Breast epithelium (tissue), 4 donors: ENCODE data around the gene CST1. TPM values are rescaled to one million over a fixed set of nuclear protein-coding genes. Genes with fewer than 3 reads are reported as not detected.
"Not testable (repeated sequence)": the region's sequence is repeated elsewhere in the genome, so short reads cannot be mapped to it uniquely, and the experiment has no call there.

Experiments used
- DNase-seq, 2 donors: peaks; one replicate each; pipeline ENCODE4 v3.0.0-alpha.2; 2019; ENCODE audit warnings: low spot score in 2 of 2
- H3K27ac ChIP-seq, 2 donors: fragments of 200-600 bp; sonication (generic) in 1 of 2; one replicate each; pipeline ENCODE4 v1.5.1; 2016 to 2019; ENCODE audit warnings: mild to moderate bottlenecking in 1 of 2
- H3K27me3 ChIP-seq, 2 donors: fragments of 200-600 bp; sonication (generic) in 1 of 2; one replicate each; pipeline versions ENCODE4 v1.5.1 to v1.6.0; 2017 to 2019; ENCODE audit warnings: control low read depth in 1 of 2, mild to moderate bottlenecking in 1 of 2
- H3K36me3 ChIP-seq: fragments of 200-600 bp; one replicate; pipeline ENCODE4 v1.5.1; 2019
- H3K4me1 ChIP-seq, 2 donors: fragments of 200-600 bp; sonication (generic); one replicate each; pipeline ENCODE4 v1.5.1; 2016 to 2019; ENCODE audit warnings: control low read depth in 1 of 2
- H3K4me3 ChIP-seq, 3 donors: fragments of 200-600 bp; sonication (generic); 1 replicate in 2 of 3; 2 replicates in 1 of 3; pipeline ENCODE4 v1.5.1; 2016 to 2019; ENCODE audit warnings: mild to moderate bottlenecking in 3 of 3, moderate library complexity in 2 of 3
- H3K9me3 ChIP-seq, 2 donors: fragments of 200-600 bp; sonication (generic) in 1 of 2; one replicate each; pipeline ENCODE4 v1.5.1; 2016 to 2019; ENCODE audit warnings: control low read depth in 1 of 2
- POLR2A ChIP-seq: fragments of 450-650 bp; IDR thresholded peaks from one replicate; pipeline ENCODE4 v1.6.1; 2016; ENCODE audit warnings: antibody characterized with exemption, mild to moderate bottlenecking, moderate library complexity
- POLR2AphosphoS5 ChIP-seq, 3 donors: sonication (generic); formaldehyde crosslinking; IDR thresholded peaks; one replicate each; pipeline ENCODE4 v1.6.1; 2017; ENCODE audit warnings: antibody characterized with exemption in 3 of 3
- intact Hi-C: fragments of 100-400 bp; cut with DNase I; formaldehyde crosslinking; loops from one replicate; pipeline ENCODE4 v1.15.1; 2023; ENCODE audit warnings: low total_unique reads
- total RNA-seq, 3 donors: library from RNA; depleted of rRNA; stranded (reverse); fragments of >200 nt; gene quantifications; one replicate each; pipeline ENCODE4 v1.1.0, GENCODE V29; 2016
- TF ChIP-seq, protein P1 (sequence below), 3 donors: fragments of 450-650 bp; IDR thresholded peaks; one replicate each; pipeline ENCODE4 v1.5.1; 2016 to 2017; ENCODE audit warnings: antibody characterized with exemption in 3 of 3, mild to moderate bottlenecking in 3 of 3, moderate library complexity in 3 of 3

The CST1 gene
- total RNA-seq, 3 donors from 2014 or later, result not detected

DNA sequence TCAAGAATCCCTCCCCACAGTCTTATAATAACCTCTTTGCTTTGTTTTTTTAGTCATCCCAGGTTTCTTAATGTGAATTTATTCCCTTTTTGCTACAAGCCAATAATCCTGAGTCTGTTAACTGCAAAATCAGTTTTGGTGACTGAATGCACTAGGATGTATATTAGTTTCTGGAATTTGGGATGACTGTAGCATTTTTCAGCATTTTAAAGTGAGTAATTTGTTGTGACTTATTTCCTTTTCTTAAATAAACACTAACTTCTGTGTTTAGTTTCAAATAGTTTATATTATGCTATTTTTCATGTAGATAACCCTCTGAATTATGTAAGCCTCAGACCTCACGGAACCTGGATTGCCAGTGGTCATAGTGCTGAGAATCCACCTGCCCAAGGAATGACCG is 5.5 kb downstream of the CST1 start:
- H3K4me1 ChIP-seq, result no peaks in the 10 kb centered on the region
- H3K9me3 ChIP-seq, result no peaks in the 10 kb centered on the region
- no peaks in the 10 kb centered on the region for H3K36me3 ChIP-seq
- no peak overlapping the region for H3K4me3 ChIP-seq
- intact Hi-C loops, result no loop called here
- TF ChIP-seq, protein P1, sequence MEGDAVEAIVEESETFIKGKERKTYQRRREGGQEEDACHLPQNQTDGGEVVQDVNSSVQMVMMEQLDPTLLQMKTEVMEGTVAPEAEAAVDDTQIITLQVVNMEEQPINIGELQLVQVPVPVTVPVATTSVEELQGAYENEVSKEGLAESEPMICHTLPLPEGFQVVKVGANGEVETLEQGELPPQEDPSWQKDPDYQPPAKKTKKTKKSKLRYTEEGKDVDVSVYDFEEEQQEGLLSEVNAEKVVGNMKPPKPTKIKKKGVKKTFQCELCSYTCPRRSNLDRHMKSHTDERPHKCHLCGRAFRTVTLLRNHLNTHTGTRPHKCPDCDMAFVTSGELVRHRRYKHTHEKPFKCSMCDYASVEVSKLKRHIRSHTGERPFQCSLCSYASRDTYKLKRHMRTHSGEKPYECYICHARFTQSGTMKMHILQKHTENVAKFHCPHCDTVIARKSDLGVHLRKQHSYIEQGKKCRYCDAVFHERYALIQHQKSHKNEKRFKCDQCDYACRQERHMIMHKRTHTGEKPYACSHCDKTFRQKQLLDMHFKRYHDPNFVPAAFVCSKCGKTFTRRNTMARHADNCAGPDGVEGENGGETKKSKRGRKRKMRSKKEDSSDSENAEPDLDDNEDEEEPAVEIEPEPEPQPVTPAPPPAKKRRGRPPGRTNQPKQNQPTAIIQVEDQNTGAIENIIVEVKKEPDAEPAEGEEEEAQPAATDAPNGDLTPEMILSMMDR (IDR thresholded peaks at IDR 0.05), result no peak
- TF ChIP-seq POLR2A (no peak), POLR2AphosphoS5 (IDR thresholded peaks at IDR 0.05) (no peak)
- H3K27ac ChIP-seq, result no peak overlapping the region
- no peak for DNase-seq
- H3K27me3 ChIP-seq, result no peaks in the 10 kb centered on the region

DNA sequence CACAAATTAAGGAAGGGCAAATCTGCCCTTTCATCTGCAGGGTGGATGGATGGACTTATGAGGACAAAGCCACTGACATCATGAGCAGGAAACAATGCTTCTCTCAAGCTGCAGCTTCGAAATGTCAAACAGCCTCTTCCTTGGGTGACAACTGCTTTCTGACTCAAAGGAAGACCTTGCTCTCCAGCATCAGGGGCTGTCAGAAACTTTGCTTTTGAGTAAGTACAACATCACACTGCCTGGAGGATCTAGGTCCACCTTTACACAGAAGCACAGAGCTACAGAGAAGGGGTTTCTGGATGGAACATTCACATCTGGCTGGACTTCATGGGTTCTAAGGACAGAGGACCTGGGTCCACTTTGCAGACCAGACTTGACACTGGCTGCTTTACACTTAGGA is 5.9 kb downstream of the CST1 start:
- intact Hi-C loops, result no loop called here
- no peaks in the 10 kb centered on the region for H3K4me1 ChIP-seq
- H3K36me3 ChIP-seq, result no peaks in the 10 kb centered on the region
- no peak for DNase-seq
- H3K27me3 ChIP-seq, result no peaks in the 10 kb centered on the region
- H3K4me3 ChIP-seq, result no peak overlapping the region
- no peaks in the 10 kb centered on the region for H3K9me3 ChIP-seq
- no peak overlapping the region for H3K27ac ChIP-seq
- TF ChIP-seq POLR2A (no peak), POLR2AphosphoS5 (IDR thresholded peaks at IDR 0.05) (no peak)
- TF ChIP-seq, protein P1 (IDR thresholded peaks at IDR 0.05), result no peak

DNA sequence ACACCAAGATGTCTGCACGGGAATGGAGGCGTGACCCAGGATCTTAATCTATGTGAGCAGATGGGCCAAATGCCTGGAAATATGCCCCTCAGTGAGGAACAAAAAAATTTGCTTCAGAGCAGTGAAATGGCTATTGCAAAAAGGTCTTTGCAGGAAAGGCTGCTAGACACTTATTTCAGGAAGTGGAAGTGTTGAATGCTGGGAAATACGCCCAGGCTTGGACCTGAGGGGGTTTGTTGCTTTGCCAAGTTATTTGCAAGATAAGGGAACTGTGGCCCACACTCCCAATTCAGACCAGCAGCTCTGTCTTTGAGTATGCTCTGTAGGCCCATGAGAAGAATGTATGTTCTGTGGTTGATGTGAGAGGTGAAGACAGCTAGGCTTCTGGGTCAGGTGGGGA is 15.3 kb downstream of the CST1 start:
- intact Hi-C loops, H3K27me3 ChIP-seq, DNase-seq, H3K36me3 ChIP-seq, H3K4me1 ChIP-seq, H3K9me3 ChIP-seq, H3K27ac ChIP-seq, H3K4me3 ChIP-seq: not testable (repeated sequence)

DNA sequence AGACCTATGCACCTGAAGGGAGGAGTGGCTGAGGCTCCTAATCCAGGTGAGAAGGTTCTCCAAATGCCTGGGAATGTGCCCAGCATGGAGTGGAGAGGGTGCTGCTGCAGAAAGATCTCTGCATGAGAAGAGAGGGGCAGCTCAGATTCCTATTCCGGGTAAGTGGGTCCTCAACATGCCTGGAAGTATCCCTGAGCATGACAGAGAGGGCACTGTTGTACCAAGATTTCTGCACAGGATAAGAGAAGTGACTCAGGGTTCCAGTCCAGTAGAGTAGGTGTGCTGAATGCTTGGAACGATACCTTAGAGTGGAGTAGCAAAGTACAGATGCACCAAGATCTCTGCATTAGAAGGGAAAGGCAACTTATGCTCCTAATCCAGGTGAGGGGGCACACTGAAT is 15.8 kb downstream of the CST1 start:
- DNase-seq, H3K27me3 ChIP-seq, H3K9me3 ChIP-seq, H3K4me3 ChIP-seq, H3K36me3 ChIP-seq, intact Hi-C loops, H3K27ac ChIP-seq, H3K4me1 ChIP-seq: not testable (repeated sequence)

DNA sequence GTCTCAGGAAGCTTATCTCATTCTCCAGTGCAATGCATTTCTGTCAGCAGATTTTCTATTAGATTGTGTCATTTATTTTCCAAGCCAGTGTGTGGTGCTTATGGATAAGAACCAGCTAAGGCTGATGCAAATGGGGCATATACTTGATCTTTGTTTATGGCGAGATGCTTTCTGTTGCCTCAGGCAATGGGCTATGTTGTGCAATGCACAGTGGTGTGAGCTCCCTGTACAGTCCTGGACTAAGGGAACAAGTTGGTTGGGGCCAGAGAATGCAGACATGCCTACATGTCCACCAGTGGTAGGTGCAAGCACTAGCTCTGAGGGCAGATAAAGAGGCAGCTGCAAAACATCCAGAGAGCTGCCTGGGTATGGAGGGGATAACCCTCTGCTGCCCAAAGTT is 16.3 kb downstream of the CST1 start:
- DNase-seq, H3K27ac ChIP-seq, H3K27me3 ChIP-seq, H3K4me3 ChIP-seq, intact Hi-C loops, H3K36me3 ChIP-seq, H3K4me1 ChIP-seq, H3K9me3 ChIP-seq: not testable (repeated sequence)

DNA sequence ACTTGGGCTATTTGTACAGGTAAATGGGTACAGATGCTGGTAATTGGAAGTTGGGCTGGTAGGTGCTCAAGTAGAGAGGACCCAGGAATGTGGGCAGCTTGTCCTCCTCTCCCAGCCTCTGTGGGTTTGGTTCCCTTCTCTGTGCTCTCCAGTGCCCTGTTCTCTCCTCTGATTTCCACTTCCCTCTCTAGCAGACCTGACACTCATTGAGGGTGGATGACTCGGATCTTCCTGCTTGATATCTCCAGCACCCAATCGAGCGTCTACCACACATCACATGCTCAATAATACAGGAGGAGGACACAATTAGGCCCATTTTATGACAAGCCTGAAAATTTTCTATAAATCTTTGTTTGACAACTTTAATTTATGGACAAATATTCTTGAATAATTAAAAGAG is 23.7 kb downstream of the CST1 start:
- no peak overlapping the region for H3K4me3 ChIP-seq
- no peak overlapping the region for H3K27ac ChIP-seq
- TF ChIP-seq, protein P1 (IDR thresholded peaks at IDR 0.05), result no peak
- TF ChIP-seq POLR2AphosphoS5 (IDR thresholded peaks at IDR 0.05) (no peak), POLR2A (no peak)
- no peaks in the 10 kb centered on the region for H3K4me1 ChIP-seq
- no peaks in the 10 kb centered on the region for H3K27me3 ChIP-seq
- H3K9me3 ChIP-seq, result no peaks in the 10 kb centered on the region
- intact Hi-C loops, result no loop called here
- no peak for DNase-seq
- no peaks in the 10 kb centered on the region for H3K36me3 ChIP-seq

DNA sequence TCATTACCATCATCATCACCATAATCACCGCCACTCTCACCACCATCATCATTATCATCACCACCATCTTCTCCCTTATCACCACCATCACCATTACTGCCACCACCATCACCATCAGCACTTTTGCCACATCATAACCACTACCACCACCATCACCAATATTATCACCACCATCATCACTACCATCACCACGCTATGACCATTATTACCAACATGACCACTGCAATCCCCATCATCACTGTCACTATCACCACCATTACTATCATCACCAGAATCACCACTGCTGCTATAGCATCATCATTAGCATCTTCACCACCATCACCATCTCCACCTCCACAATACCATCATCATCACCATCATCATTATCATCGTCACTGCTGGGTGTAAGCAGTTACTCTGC is 25.6 kb downstream of the CST1 start:
- H3K27me3 ChIP-seq, result no peaks in the 10 kb centered on the region
- H3K4me3 ChIP-seq, result no peak overlapping the region
- TF ChIP-seq POLR2A, result no peak
- TF ChIP-seq, protein P1 (IDR thresholded peaks at IDR 0.05), result no peak
- no peak for TF ChIP-seq POLR2AphosphoS5 (IDR thresholded peaks at IDR 0.05)
- DNase-seq, result no peak
- no peaks in the 10 kb centered on the region for H3K9me3 ChIP-seq
- intact Hi-C loops, result no loop called here
- no peaks in the 10 kb centered on the region for H3K36me3 ChIP-seq
- no peak overlapping the region for H3K27ac ChIP-seq
- no peaks in the 10 kb centered on the region for H3K4me1 ChIP-seq

DNA sequence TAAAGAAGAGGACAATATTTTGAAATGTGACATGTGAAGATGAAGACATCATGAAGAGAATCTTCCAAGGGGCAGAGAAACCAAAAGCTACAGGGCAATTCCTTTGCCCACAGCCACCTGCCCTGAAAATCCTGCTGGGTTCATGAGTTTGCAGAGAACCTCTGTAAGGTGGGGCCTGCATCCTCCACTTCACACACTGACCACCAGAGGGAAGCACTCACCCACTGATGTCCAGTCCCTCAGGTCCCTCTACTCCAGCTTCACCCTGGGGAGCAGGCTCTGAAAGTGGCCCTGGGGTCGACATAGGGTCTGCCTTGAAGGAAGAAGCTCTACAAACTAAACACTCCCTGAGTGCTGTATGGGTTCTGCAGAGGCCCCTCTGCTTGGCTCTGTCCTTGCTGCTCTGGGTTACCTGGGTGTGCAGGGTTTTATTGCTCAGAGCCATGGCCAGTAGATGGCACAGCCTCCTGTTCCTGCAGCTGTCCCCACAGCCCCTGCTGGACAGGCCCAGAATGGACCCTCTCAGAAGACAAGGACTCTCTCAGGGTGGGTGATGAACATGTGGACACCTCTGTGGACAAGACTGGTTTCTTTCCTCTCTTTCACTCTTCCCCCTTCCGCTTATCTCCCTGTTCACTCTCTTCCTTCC is 27.0 kb downstream of the CST1 start:
- intact Hi-C loops, H3K27ac ChIP-seq, H3K9me3 ChIP-seq, H3K4me3 ChIP-seq, H3K4me1 ChIP-seq, DNase-seq, H3K27me3 ChIP-seq, H3K36me3 ChIP-seq: not testable (repeated sequence)

DNA sequence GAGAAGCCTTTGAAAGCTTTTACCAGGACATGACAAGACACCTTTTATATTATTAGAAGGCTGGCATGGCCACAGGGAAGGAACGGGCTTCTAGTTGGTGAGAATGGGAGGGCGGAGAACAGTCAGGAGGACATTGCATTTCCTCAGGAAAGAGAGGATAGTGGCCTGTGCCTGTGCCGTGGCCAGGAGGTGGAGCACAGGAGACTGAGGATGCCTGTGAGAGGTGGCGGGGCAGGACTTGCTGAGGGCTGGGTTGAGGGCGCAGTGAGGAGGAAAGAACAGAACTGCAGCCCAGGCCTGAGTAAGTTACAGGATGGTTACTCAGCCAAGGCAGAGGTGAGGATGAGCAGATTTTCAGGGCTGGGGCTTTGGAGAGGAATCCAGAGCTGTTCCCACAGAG is 27.9 kb downstream of the CST1 start:
- H3K27ac ChIP-seq, H3K27me3 ChIP-seq, H3K4me3 ChIP-seq, DNase-seq, H3K9me3 ChIP-seq, H3K4me1 ChIP-seq, intact Hi-C loops, H3K36me3 ChIP-seq: not testable (repeated sequence)
